ENCODE data around the gene JAG1.
"Not testable (repeated sequence)": the region's sequence is repeated elsewhere in the genome, so short reads cannot be mapped to it uniquely, and the experiment has no call there.

JAG1 gene

GRCh38 chr20:10594296-10594868, 79.4 kb downstream of the JAG1 start:
- no peaks in the 10 kb centered on the region for H3K4me1 ChIP-seq (ENCODE audit: control insufficient read depth, insufficient read depth, low read length)
- no peak overlapping the region for H3K9ac ChIP-seq (ENCODE audit: low read length)
- H3K27me3 ChIP-seq (ENCODE audit: control insufficient read depth, insufficient read depth, low read length), result no peaks in the 10 kb centered on the region
- no peaks in the 10 kb centered on the region for H3K9me3 ChIP-seq (ENCODE audit: control insufficient read depth, insufficient read depth, low read depth, low read length)
- no peaks in the 10 kb centered on the region for H3K36me3 ChIP-seq (ENCODE audit: control insufficient read depth, insufficient read depth, low read length)
- no peak overlapping the region for H3K27ac ChIP-seq (ENCODE audit: low read depth, low read length)
- H3K4me3 ChIP-seq (ENCODE audit: low read depth, low read length), result no peak overlapping the region

GRCh38 chr20:10591946-10592521, 81.8 kb downstream of the JAG1 start:
- H3K4me3 ChIP-seq (ENCODE audit: low read depth, low read length), result no peak overlapping the region
- H3K9me3 ChIP-seq (ENCODE audit: control insufficient read depth, insufficient read depth, low read depth, low read length), result no peaks in the 10 kb centered on the region
- no peak overlapping the region for H3K9ac ChIP-seq (ENCODE audit: low read length)
- H3K36me3 ChIP-seq (ENCODE audit: control insufficient read depth, insufficient read depth, low read length), result no peaks in the 10 kb centered on the region
- no peaks in the 10 kb centered on the region for H3K27me3 ChIP-seq (ENCODE audit: control insufficient read depth, insufficient read depth, low read length)
- no peaks in the 10 kb centered on the region for H3K4me1 ChIP-seq (ENCODE audit: control insufficient read depth, insufficient read depth, low read length)
- H3K27ac ChIP-seq (ENCODE audit: low read depth, low read length), result no peak overlapping the region

GRCh38 chr20:10590950-10591671, 82.7 kb downstream of the JAG1 start:
- H3K9me3 ChIP-seq (ENCODE audit: control insufficient read depth, insufficient read depth, low read depth, low read length), result no peaks in the 10 kb centered on the region
- no peak overlapping the region for H3K9ac ChIP-seq (ENCODE audit: low read length)
- no peak overlapping the region for H3K27ac ChIP-seq (ENCODE audit: low read depth, low read length)
- H3K27me3 ChIP-seq (ENCODE audit: control insufficient read depth, insufficient read depth, low read length), result no peaks in the 10 kb centered on the region
- no peaks in the 10 kb centered on the region for H3K36me3 ChIP-seq (ENCODE audit: control insufficient read depth, insufficient read depth, low read length)
- no peak overlapping the region for H3K4me3 ChIP-seq (ENCODE audit: low read depth, low read length)
- H3K4me1 ChIP-seq (ENCODE audit: control insufficient read depth, insufficient read depth, low read length), result no peaks in the 10 kb centered on the region

- H3K9ac ChIP-seq (ENCODE audit: low read length); H3K27ac ChIP-seq (ENCODE audit: low read depth, low read length); H3K4me1 ChIP-seq (ENCODE audit: control insufficient read depth, insufficient read depth, low read length); H3K4me3 ChIP-seq (ENCODE audit: low read depth, low read length); H3K9me3 ChIP-seq (ENCODE audit: control insufficient read depth, insufficient read depth, low read depth, low read length); H3K27me3 ChIP-seq (ENCODE audit: control insufficient read depth, insufficient read depth, low read length); H3K36me3 ChIP-seq (ENCODE audit: control insufficient read depth, insufficient read depth, low read length): not testable (repeated sequence)
These were observed 83.4 kb downstream of the JAG1 start for GRCh38 chr20:10590446-10590845.
